NCI-H2081 treated with DMSO at 0.1 percent for 48 hours (cell line): ENCODE measurements around the gene MYO15A.
A peak's percentile ranks its signal among the peaks of the same experiment; 100 is the strongest.

Experiments used
- DNase-seq: peaks from one replicate; lab custom pipeline; 2025; lab: John Stamatoyannopoulos, UW

The MYO15A gene, protein sequence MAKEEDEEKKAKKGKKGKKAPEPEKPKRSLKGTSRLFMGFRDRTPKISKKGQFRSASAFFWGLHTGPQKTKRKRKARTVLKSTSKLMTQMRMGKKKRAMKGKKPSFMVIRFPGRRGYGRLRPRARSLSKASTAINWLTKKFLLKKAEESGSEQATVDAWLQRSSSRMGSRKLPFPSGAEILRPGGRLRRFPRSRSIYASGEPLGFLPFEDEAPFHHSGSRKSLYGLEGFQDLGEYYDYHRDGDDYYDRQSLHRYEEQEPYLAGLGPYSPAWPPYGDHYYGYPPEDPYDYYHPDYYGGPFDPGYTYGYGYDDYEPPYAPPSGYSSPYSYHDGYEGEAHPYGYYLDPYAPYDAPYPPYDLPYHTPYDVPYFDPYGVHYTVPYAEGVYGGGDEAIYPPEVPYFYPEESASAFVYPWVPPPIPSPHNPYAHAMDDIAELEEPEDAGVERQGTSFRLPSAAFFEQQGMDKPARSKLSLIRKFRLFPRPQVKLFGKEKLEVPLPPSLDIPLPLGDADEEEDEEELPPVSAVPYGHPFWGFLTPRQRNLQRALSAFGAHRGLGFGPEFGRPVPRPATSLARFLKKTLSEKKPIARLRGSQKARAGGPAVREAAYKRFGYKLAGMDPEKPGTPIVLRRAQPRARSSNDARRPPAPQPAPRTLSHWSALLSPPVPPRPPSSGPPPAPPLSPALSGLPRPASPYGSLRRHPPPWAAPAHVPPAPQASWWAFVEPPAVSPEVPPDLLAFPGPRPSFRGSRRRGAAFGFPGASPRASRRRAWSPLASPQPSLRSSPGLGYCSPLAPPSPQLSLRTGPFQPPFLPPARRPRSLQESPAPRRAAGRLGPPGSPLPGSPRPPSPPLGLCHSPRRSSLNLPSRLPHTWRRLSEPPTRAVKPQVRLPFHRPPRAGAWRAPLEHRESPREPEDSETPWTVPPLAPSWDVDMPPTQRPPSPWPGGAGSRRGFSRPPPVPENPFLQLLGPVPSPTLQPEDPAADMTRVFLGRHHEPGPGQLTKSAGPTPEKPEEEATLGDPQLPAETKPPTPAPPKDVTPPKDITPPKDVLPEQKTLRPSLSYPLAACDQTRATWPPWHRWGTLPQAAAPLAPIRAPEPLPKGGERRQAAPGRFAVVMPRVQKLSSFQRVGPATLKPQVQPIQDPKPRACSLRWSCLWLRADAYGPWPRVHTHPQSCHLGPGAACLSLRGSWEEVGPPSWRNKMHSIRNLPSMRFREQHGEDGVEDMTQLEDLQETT (N-terminal part only)

DNA sequence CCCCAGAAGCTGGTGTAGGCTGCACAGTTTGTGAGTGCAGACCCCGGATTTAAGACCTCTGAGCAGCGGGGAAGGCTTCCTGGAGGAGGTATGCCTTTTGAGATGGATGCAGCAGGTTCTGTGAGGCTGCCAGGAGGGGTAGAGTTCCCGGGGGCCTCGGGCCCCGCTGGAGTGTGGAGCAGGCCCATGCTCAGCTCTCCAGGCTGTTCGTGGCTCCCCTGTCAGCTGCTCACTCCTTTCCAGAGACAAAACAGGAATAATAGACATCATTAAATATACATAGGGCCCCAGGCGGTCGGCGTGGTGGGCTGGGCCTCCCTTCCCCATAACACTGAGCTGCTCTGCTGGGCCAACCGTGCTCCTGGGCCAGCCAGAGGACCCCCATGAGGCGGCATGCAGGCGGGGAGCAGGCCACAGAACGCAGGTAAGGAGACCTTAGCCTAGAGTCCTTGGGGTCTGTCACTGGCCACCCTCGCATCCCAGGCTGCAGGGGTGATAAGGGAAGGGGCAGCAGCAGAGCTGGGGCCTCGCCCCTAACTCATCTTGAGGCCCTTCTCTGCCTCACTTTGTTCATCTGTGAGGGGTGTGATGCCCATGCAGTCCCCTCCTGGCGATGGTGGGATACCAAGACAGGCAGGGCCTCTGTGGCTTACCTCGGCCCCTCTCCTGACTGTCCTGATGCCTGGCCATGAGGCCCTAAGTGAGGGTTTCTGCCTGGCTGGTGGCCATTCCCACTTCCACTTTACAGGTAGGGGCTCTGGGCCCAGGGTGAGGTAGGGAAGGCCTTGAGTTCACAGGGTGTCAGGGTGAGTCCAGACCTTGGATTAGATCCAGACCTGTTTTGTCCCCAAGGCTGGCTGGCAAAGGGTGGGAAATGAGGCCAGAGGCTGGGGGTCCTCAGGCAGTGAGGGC lies at the start of gene MYO15A:
MYO15A (plus strand) TSS at position 356 of the 912 bp plus-strand sequence. CDS start 10,045 bp downstream, outside the sequence.
- DNase-seq: no peak

DNA sequence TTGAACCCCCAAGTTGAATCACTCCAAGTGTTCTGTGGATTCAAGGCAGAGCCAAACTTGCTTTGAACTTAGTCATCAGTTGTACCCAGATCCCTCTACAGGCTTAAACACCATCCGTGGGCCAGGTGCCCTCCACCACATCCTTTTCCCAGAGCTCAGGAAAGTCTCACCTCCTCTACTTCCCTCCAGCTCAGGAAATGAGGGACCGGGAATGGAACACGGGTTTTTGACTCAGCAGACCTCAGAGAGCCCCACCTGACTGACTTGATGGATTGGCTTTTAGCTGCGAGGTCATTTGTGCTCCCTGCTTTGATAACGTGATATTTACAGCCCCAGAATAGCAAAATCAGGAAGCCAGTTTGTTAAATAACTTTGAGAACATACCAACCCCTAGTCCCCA lies 49.3 kb upstream of the MYO15A start:
- no peak for DNase-seq

DNA sequence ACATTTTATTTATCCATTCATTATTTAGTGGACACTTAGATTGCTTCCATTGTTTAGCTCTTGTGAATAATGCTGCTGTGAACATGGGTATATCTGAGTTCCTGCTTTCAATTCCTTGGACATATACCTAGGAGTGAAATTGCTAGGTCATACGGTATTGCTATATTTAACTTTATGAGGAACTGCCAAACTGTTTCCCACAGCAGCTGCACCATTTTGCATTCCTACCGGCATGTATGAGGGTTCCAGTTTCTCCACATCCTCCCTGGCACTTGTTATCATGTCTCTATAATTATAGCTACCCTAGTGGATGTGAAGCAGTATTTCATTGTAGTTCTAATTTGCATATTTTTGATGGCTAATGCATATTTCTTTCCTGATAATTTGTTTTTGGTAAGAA lies 44.5 kb upstream of the MYO15A start:
- DNase-seq: no peak

DNA sequence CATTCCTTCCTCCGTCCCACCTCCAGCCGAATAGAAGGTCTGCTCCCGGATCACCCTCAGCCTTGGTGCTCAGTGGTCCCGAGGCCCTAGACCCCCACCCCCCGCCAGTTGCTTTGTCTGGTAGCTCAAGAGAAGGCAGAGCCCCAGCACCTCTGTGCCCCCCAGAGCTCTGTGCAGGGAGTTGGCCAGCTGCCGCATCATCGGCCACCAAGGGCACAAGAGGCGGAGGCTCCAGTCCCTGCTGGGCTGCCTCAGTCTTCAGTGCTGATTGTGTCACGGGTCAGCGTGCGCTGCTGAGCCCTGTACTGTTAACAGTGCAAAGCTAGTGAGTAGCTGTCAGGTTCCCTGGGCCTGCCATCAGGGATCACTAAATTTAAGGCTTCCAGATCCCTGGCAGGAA lies 43.0 kb upstream of the MYO15A start:
- DNase-seq: no peak

DNA sequence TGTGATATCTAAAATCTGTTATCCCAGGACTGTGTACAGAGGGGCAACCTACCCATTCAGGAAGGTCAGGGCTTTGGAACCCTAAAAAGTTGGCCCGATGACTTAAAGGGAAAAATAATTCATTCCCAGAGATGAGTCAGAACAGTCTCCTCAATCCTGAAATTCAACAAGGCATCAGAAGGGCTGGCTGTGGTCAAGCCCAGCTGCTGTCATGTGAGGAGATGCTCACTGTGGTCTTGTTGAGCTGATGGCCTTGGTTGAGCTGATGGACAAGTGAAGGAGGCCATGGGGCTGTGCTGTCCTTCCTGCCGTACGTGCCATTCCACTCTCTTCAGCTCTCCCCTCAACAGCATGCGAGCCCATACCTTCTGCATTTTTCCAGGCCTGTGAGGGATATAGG lies 41.7 kb upstream of the MYO15A start:
- DNase-seq: no peak

DNA sequence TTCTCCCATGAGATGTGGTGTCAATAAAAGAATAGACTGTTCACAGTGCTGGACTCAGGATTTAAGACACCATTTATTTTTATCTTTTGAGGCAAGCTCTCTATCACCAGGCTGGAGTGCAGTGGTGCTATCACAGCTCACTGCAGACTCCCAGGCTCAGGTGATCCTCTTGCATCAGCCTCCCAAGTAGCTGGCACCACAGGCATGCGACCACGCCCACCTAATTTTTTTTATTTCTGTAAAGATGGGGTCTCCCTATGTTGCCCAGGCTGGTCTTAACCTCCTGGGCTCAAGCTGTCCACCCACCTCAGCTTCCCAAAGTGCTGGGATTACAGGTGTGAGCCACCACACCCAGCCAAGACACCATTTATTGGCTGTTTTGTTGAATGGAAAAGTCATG lies 39.5 kb upstream of the MYO15A start:
- DNase-seq: no peak

DNA sequence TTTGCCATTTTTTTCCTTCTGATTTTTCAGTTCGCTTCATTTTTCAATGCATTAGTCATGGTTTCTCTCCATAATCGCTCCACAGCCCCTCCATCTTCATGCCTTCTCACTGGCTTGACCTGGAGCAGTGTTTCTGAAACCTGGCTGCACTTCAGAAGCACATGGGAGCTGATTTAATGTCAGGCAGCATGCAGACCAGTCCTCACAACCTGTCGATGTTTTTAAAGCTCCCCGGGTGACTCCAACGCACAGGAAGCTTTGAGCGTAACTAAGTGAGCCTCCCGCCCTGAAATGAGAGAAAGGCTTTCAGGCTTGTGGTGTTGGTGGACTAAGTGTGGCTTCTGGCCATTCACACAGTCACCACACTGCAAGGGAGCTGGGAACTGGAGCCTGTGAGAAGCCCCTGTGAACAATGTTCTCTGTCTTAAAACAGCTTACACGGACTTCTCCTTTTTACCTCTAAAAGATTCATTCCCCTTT lies 37.7 kb upstream of the MYO15A start:
- no peak for DNase-seq

DNA sequence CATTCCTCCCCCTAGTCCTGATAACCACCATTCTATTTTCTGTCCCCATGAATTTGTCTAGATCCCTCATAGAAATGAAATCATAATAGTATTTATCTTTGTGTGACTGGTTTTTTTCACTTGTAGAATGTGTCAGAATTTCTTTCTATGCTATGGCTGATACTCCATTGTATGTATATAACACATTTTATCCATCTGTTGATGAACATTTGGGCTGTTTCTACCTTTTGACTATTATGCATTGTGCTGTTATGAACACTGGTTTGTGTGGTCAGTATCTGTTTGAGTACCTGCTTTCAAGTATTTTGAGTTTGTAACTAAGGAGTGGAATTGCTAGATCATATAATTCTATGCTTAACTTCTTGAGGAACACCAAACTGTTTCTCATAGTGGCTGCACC lies 36.8 kb upstream of the MYO15A start:
- no peak for DNase-seq

DNA sequence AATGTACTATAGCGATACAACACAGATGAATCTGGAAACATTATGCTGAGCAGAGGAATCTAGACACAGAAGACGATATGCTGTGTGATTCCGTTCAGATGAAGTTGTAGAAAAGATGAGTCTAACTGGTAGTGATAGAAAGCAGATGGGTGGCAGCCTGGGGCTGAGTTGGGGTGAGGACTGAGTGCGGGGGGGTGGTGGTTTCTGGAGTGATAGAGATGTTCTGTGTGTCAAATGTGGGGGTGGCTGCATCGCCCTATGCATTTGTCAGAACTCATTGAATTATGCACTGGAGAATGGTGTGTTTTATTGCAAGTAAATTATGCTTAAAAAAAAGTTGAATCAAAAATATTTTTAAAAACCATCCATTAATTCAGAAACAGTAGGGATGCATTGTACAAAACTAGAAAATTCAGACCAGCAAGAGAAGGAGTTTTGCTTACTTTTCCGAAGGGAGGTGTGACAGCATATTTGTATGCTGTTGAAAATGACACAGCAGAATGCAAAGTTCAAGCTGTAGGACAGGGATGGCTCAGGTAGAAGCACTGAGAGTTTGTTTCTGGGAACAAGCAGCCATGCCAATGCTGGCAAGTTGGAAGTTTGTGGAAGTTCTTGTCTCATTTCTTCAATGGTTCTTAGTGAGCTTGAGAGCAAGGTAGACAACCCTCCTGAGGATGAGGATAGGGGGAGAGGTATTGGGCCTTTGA lies 33.8 kb upstream of the MYO15A start:
- DNase-seq: no peak

DNA sequence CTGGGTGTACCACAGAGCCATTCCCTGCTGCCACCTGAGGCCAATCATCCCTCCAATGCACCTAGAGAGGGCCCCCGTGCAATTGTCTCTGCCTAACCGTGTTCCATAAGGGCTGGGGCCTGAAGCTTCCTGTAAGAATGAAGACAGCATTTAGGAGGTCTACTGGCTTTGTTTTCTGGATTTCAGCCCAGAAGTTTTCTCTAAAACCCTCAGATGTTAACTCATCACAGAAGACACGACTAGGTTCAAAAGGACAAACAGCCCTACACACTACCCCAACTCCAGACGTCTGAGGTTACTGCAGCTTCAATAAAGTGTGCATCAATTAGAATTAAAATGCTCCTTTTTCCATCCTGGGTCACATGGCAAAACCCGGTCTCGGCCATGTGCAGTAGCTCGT lies 31.6 kb upstream of the MYO15A start:
- DNase-seq: no peak

DNA sequence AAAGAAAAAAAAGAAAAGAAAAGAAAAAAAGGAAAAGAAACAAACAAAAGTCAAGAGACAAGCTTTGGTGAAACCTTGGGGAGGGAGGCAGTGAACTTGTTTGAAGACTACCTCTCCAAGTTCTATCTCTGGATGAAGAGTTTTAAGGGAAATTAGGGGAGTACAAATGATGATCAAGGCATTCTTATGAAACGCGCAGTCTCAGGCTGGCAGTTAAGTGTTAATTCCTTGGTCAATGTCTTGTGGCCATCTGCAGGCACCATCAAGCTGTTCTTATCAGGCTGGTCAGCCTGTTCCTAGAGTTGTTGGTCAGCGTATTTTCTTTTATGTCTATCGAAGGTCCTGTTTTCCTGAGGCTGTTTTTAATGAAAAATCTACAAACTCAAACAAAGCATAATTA lies 29.0 kb upstream of the MYO15A start:
- no peak for DNase-seq

DNA sequence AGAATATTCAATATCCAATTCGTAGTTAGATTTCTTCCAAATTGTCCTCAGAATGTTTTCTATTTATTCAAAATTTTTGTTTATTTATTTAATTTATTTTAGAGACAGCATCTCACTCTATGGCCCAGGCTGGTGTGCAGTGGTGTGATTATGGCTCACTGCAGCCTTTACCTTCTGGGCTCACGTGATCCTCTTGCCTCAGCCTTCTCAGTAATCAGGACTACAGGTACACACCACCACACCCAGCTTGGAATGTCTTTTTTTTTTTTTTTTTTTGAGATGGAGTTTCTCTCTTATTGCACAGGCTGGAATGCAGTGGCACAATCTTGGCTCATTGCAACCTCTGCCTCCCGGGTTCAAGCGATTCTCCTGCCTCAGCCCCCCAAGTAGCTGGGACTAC lies 24.3 kb upstream of the MYO15A start:
- DNase-seq: no peak

DNA sequence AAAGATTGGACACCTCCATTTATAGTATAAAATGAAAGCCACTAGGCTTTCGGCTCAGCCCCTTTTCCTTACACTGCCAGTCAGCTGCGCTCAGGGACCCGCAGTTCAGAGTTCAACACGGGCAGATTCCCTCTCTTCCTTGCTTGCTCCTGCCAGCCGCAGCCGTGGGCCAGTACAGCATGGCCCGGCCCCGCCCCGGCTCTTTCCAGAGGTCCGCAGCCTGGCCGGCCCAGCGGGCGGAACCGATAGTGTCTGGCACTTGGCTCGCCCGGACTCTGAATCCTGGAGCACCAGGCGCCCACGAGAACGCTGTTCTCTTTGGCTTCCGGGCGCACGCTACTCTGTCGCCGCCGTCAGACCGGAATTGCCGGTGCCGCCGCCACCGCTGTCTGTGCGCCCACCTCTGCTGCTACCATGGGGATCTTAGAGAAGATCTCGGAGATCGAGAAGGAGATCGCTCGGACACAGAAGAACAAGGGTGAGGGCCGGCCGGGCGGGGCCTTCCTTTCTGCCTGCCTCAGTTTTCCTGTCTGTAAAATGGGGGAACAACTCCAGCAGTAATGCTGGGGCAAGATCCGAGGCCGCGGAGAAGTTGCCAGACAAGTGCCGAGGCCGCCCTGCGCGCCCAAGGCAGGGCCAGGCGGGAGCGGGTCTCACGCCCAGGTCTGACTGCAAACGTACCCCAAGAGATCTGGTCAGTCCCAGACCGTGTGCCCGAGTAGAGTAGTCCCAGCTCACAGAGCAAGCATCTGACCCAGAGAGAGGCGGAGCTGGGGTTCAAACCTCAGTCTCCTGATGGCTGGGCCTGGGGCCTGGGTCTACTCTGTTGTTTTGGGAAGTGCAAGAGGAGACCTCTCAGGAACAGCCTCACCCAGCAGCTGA lies 20.7 kb upstream of the MYO15A start, which contains the start of gene DRG2:
DRG2 (plus strand) TSS at position 339 of the 882 bp plus-strand sequence; CDS start at position 415, 76 bp downstream.
- DNase-seq: peak; percentile 41

DNA sequence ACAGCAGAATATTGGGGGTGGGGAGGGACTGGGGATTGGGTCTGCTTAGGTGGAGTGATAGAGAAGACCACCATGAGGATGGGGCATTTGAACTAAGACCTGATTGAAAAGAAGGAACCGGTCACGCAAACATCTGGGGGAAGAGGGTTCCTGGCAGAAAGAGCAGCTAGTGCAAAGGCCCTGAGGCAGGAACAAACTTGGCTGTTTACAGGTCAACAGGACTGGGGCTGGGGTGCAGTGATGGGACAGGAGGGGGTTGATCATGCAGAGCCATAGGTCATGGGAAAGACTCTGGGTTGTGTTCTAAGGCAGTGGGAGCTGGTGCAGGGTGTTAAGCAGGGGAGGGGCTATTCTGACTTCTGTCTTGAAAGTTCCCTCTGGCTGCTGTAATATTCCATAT lies 18.9 kb upstream of the MYO15A start:
- no peak for DNase-seq

DNA sequence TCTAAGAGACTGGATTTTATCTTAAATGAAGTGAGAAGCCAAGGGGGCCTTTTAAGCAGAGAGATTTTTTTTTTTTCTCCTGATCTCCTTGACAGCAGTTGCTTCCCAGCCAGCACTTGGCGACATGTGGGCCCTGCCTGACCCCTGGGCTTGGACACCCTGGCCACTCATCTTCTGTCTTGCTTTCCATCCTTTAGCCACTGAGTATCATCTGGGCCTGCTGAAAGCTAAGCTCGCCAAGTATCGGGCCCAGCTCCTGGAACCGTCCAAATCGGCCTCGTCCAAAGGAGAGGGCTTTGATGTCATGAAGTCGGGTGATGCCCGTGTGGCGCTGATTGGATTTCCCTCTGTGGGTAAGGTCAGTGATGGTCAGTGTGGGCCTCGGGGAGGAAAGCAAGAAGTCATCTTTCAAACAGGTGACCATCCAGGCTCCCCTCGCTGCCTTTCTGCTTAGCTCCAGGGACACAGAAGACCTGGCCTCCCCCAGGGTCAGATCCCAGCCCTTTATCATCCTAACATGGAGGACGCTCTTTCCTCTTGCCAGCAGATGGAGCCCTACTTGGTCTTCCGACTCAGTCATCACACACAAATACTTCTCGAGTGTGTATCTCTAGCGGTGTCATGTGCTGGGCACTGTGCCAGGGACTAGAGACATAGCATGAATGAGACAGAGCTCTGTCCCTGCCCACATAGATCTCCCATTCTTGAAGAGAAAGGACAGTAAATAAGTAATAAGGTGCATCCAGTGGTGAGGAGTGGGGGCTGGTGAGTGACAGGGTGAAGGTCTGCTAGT lies 14.7 kb upstream of the MYO15A start:
- DNase-seq: no peak

DNA sequence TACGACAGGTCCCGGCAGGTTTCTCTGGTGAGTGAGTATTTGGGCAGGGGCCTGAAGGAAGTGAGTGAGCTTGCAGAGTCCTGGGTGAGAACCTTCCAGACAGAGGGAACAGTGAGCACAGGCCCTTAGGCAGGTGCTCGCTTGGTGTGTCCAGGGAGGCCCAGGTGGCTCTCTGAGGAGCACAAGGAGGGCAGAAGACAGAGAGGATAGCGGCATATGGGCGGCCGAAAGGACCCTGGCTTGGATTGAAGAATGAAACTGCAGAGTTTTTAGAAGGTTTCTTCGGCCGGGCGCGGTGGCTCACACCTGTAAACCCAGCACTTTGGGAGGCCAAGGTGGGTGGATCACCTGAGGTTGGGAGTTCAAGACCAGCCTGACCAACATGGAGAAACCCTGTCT lies 14.1 kb upstream of the MYO15A start:
- DNase-seq: no peak

DNA sequence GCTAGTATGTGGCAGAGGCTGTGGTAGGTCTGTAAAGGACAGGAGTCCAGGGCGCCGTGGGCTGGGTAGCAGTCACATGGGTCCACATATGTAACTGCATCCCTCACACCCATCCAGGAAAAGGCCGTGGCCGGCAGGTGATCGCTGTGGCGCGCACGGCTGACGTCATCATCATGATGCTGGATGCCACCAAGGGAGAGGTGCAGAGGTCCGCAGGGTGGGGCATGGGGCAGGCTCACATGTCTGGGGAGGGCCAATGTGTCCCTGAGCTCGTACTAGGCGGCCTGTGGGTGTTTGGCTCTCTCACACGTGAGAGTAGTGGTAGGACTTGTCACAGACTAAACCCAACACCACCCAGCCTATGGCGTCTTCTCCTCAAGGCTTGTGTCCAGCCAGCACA lies 9.0 kb upstream of the MYO15A start:
- no peak for DNase-seq

DNA sequence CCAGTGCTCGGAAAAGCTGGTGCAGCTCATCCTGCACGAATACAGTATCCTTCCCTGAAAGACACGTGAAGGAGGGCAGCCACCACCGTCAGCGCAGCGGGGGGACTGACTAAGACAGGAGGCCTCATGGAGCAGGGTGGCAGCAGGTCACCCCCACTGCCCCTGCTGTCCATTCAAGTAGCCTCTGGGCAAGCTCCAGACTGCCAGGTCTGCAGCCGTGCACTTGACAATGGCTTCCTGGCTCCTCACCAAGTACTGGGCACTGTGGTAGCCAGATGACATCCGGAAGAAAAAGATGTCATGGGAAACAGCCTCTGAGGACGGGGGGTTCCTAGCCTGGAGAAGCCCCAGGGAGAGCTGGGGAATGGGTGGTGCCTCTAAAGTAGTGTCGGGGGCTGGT lies 7.9 kb upstream of the MYO15A start:
- no peak for DNase-seq

DNA sequence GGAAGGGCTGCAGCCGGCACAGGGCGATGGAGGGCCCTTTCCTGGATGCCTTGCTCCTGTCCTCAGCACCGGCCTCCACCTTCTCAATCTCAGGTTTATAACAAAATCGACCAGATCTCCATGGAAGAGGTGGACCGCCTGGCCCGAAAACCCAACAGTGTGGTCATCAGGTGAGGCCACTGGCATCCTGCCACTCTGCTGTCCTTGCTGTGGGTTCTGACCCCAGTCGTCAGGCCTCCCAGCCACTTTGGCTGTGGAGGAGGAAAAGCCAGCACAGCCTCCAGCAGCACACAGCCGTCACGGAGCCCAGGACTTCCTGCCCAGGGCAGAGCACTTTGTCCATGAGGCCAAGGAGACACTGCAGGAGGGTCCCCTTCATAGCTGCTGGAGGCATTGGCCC lies 6.7 kb upstream of the MYO15A start:
- no peak for DNase-seq
